GM21619 (cell line): ENCODE measurements around the gene TNFRSF8.

Source experiments
- ATAC-seq: cut with Tn5 transposase; IDR thresholded peaks from one replicate; pipeline ENCODE4 v1.9.1; 2021; ENCODE audit not compliant: unreplicated experiment

Gene TNFRSF8

DNA sequence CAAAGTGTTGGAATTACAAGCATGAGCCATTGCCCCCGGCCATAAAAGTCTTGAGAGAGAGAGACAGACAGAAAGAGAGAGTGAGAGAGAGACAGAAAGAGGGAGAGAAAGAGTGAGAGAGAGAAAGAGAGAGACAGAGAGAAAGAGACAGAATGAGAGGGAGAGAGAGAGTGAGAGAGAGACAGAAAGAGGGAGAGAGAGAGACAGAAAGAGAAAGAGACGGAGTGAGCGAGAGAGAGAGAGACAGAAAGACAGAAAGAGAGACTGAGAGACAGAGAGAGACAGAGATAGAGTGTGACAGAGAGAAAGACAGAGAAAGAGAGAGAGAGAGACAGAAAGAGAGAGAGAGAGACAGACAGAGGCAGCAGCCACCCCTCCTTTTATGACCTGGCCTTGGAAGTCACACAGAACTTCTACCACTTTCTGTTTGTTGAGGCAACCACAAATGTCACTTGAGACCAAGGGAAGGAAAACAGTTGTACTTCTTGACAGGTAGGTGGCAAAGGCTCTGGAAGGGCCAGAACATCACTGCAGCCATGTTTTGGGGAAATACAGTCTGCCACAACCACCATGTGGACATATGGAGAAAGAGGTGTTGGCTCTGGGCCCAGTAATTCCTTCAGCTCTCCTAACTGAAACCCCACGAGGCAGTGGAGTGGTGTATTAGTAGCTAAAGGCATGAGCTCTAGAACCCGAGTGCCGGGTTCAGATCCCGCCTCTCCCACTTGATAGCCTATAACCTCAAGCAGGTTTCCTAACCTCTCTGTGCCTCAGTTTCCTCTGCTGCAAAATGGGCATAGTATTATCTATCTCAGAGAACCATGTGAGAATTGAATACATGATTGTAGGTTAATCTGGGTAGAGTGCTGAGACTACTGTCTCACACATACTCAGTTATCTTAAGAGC, 50.6 kb downstream of the TNFRSF8 start:
- no peak for ATAC-seq

- no peak for ATAC-seq
These were observed 51.2 kb downstream of the TNFRSF8 start for GRCh38 chr1:12114340-12114683.

GRCh38 chr1:12114916-12115315, 51.8 kb downstream of the TNFRSF8 start:
- no peak for ATAC-seq

DNA sequence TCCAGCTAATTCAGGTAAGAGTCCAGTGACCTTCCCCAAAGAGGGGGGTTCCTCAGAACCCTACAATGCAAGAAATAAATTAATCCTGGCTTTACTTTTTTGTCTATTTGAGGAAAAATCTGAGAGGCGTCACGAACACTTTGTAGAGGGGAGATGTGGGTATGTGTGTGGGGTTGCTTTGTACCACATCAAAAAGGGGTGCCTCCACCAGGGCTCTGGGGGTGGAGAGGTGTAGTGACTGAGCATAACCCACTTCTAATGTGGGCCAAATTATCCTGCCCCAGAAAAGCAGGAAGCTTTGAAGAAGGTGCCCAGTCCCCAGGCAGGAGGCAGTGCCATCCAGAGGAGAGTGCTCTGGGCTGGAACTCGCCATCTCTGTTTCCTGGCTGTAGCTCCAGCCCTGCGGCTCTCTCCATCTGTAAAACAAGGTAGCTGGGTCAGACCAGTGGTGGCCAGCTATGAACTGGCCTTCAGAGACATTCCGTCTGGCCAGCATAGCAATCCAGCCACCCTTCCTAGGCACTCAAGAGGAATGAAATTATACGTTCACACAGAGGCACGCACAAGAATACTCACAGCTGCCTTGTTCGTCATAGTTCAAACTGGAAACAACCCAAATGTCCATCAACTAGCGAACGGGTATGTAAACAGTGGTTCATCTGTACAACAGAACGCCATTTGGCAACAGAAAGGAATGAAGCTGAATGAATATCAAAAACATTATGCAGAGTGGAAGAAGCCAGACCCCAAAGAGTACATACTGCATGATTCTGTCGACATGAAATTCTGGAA, 58.3 kb downstream of the TNFRSF8 start:
- ATAC-seq, result no peak

DNA sequence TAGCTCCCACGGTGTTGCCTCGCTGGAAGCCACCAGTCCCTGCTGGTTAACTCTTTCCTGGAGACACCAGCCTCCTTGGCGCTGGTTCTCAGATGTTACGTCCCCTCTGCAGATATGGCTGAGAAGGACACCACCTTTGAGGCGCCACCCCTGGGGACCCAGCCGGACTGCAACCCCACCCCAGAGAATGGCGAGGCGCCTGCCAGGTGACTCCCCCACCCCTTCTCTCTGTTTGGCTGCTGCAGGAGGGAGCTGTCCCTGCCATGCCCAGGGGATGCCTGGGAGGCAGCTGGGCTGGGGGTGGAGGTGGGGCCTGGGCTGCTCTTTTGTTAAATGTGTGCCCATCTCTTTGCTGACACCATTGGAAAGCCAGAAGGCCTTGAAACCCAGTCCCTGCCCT, 60.1 kb downstream of the TNFRSF8 start:
- no peak for ATAC-seq

DNA sequence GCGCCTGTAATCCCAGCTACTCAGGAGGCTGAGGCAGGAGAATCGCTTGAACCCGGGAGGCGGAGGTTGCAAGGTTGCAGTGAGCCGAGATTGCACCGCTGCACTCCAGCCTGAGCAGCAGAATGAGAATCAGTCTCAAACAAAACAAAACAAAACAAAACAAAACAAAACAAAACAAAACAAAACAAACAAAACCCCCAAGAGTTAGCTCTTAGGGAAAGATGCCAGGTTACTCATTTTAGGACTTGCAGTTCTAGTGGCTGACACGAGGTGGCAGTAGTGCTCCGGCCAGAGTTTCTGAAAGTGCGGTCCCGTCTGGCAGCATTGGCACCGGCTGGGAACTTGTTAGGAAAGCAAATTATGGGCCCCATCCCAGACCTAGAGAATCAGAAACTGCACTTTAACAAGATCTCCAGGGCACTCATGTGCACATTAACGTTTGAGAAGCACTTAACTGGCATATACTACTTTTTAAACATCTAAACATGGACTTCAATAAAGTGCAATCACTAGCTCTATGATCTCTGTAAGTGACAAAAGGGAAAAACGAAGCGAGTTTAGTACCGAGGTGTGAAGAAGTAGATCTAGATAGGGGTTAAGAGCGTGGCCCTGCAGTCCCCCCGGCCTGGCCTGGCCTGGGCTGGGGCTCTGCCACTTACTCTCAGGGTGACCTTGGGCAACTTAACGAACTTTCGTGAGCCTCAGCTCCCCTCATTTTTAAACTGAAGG, 61.8 kb downstream of the TNFRSF8 start:
- no peak for ATAC-seq

GRCh38 chr1:12125422-12126355, 62.6 kb downstream of the TNFRSF8 start:
- ATAC-seq, result no peak

DNA sequence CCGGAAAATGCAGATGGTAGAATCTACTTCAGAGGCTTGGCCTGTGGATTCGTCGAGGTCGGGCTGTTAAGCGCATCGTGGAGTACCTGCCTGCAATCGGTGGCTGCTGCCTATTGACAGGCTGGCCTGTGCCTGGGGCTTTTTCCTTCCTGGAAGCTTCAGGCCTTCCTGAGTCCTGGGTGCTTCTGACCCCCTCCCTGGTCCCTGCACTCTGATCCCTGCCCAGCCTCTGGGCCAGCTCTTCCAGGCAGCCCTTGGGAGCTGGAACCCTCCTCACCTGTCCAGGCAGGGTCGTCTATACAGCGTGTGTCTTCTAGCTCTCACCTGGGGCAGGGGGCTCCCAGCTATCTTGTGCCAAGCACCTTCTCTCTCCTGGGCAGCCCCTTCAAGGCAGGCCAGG, 63.7 kb downstream of the TNFRSF8 start:
- ATAC-seq, result no peak

DNA sequence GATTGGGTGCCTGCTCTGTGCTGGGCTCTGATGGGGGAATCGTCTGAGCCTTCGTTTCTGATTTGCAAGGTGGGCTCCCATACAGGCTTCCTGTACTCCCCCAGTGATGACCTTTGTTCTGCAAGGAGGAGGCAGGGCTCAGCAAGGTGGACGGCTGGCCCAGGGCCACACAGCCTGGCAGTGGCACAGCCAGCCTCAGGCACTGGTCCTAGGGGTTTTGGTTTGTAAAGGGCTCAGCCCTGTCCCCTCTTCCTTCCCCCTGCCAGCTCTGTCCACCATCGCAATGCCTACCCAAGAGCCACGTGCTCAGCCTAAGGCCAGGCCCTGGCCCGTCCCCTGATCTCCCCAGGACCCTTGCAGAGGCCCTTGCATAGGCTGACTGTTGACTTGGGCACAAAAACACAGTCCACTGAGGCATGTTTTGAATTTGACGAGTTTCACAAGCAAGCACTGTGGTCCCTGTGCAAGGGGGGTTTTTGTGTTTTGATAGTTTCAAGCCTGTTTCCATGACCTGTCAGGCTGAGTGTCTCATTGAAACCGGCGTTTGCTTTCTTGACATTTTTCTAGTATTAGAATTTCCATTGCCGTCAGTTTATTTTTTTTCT, 64.2 kb downstream of the TNFRSF8 start:
- no peak for ATAC-seq

GRCh38 chr1:12128120-12128519, 65.0 kb downstream of the TNFRSF8 start:
- ATAC-seq, result no peak

DNA sequence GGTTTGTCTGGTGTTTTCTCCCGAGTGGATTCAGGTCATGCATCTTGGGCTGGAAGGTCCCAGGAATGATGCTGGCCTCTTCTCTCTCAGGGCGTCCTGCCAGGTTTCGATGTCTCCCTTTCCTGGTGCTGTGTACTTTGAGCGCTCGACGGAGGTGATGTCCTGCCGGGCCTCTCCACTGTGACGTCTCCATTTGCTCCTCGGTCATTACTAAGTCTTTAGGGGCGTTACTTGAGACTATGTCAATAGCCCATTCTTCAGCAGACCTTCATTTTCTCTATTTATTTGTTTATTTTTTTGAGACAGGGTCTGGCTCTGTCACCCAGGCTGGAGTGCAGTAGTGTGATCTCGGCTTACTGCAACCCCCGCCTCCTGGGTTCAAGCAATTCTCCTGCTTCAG, 66.5 kb downstream of the TNFRSF8 start:
- ATAC-seq, result no peak

DNA sequence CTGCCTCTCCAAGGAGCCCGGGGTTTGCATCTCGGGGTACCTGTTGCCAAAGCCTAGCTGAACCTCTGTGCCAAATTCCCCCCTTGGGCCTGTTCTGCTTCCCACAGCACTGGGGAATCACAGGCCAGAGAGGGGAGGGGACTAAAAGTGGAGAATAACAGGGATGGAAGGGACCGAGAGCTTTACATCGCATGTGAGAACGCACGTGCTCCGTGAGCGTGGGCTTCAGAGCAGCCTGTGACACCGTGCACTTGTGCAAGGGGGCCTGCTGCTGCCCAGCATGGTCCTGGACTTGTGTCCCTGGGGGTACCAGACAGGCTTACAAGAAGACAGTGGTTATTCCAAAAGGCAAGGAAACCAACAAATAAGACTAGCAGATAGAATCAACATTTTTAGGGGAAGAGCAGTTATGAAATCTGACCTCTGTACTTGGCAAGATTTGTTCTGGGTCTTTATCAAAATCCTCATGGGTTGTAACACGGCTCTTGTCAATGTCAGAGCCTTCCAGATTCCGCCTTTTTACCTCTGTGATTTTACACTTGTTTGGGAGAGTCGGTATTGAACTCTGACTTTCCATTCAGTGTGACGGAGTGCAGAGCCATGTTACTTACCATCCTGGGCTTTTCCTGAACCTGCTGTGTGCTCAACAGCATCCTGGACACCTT, 67.5 kb downstream of the TNFRSF8 start:
- no peak for ATAC-seq

DNA sequence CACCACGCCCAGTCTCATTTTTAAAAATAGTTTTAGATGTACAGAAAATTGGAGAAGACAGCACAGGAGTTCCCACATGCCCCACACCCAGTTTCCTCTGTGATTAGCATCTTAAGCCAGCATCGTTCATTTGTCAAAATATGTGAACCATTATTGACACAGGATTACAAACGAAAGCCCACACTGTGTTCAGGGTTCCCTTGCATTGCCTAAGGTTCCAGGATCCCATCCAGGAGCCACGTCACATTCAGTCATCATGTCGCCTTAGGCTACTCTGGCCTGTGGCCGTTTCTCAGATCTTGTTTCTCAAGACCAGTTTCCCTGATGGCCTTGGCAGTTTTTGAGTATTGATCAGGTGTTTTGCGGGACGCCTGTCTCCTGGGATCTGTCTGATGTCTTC, 69.0 kb downstream of the TNFRSF8 start:
- ATAC-seq, result no peak

GRCh38 chr1:12134716-12135115, 71.6 kb downstream of the TNFRSF8 start:
- ATAC-seq, result no peak

- no peak for ATAC-seq
These were observed 72.5 kb downstream of the TNFRSF8 start for GRCh38 chr1:12135612-12136011.

DNA sequence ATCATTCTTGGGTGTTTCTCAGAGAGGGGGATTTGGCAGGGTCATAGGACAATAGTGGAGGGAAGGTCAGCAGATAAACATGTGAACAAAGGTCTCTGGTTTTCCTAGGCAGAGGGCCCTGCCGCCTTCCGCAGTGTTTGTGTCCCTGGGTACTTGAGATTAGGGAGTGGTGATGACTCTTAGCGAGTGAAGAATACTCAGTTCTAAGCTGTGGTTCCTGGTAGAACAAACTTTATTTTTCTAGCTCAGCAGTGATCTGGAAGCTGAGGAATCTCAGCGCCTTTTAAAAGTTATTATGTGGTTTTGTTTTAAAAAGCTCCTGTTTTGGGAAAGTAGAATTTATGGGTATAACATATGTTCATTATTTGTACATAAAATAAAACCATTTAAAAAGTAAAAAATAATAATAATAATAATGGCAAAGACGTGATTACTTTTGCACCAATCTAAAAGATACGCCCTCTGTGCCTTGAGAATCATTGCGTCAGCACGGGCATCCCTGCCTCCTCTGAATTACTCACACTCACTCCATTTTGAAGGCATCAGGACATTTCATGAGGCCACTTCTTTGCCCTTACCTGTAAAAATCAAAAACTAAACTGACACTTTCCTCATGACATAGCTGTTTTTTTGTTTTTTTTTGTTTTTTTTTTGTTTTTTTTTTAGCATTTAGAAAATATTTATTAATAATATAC, 74.0 kb downstream of the TNFRSF8 start:
- no peak for ATAC-seq

DNA sequence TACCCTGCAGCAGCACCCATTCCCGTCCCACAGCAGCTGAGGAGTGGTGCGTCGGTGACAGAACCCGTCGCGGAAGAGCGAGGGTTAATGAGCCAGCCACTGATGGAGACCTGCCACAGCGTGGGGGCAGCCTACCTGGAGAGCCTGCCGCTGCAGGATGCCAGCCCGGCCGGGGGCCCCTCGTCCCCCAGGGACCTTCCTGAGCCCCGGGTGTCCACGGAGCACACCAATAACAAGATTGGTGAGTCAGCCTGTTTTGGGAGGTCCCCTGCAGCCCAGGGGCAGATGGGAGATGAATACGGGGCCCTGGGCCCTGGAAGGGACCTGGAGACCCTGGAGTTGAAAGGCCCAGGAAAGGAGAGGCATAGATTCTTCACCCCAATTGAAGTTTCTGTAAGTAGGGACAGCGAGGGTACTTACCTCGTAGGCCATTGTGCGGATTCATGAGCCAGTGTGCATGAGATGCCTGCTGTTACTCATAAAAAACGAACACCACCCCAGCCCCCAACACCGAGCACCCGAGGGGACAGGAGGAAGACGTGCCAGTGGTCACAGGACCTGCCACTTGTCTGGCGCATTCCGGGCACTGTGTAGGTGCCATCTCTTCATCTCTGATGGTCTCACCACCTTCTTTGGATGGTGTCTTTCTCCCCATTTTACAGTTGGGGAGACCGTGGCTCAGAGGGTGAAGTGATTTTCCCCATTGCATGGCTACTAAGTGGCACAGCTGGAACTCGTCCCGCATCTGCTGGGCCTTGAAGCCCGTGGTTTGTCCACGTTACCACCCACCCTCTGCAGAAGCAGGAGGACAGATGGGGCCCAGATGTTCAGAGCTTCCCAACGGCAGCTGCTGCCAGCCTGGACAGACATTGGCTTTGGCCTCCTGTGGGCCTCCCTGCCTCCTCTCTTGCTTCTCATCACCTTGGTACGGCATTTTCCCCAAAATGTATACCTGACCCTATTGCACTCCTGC, 75.4 kb downstream of the TNFRSF8 start:
- no peak for ATAC-seq

GRCh38 chr1:12140016-12140415, 76.9 kb downstream of the TNFRSF8 start:
- no peak for ATAC-seq
